CD14-positive monocyte (primary cell): ENCODE results near the gene ERC1. TPM values are rescaled to one million over a fixed set of nuclear protein-coding genes. Genes with fewer than 3 reads are reported as not detected.

Source experiments
- DNase-seq, 3 donors: peaks; one replicate each; pipeline ENCODE4 v3.0.0-alpha.2; 2011 to 2022
- H2AFZ ChIP-seq: 2 replicates; pipeline ENCODE4 v1.6.0; 2012; ENCODE audit warnings: mild to moderate bottlenecking, low read depth, low read length, inconsistent platforms; ENCODE audit not compliant: insufficient read depth, poor library complexity, severe bottlenecking
- H3K27ac ChIP-seq, 2 donors: 1 replicate in 1 of 2; 2 replicates in 1 of 2; pipeline ENCODE4 v1.5.1; 2012 to 2013; ENCODE audit warnings: low read length in 2 of 2, control low read depth in 1 of 2, inconsistent platforms in 1 of 2, low read depth in 1 of 2, mild to moderate bottlenecking in 1 of 2
- H3K27me3 ChIP-seq, 2 donors: one replicate each; pipeline versions ENCODE4 v1.6.0 to v1.6.1; 2011 to 2013; ENCODE audit warnings: low read length in 2 of 2; ENCODE audit not compliant: control insufficient read depth in 2 of 2, insufficient read depth in 2 of 2
- H3K36me3 ChIP-seq, 2 donors: replicated peaks in 1 of 2; 1 replicate in 1 of 2; 2 replicates in 1 of 2; pipeline versions ENCODE4 v1.5.1 to v1.6.1; 2012 to 2013; ENCODE audit warnings: low read length in 2 of 2, control low read depth in 1 of 2, inconsistent platforms in 1 of 2, mild to moderate bottlenecking in 1 of 2; ENCODE audit not compliant: insufficient read depth in 2 of 2, control insufficient read depth in 1 of 2
- H3K4me1 ChIP-seq, 2 donors: 1 replicate in 1 of 2; 2 replicates in 1 of 2; pipeline versions ENCODE4 v1.5.1 to v1.6.1; 2012 to 2013; ENCODE audit warnings: low read length in 2 of 2, control low read depth in 1 of 2, inconsistent platforms in 1 of 2, mild to moderate bottlenecking in 1 of 2, moderate library complexity in 1 of 2; ENCODE audit not compliant: insufficient read depth in 2 of 2, control insufficient read depth in 1 of 2
- H3K4me2 ChIP-seq: replicated peaks from 2 replicates; pipeline ENCODE3; 2012; ENCODE audit warnings: low read length, moderate library complexity, mild to moderate bottlenecking; ENCODE audit not compliant: poor library complexity, severe bottlenecking; ENCODE audit errors: extremely low read depth
- H3K4me3 ChIP-seq, 3 experiments: fragments of 200-600 bp in 1 of 3; sonication (generic) in 1 of 3; replicated peaks in 1 of 3; 1 replicate in 2 of 3; 2 replicates in 1 of 3; pipeline ENCODE4 v1.5.1; 2011 to 2013; ENCODE audit warnings: low read length in 3 of 3, mild to moderate bottlenecking in 3 of 3, control low read depth in 2 of 3, low read depth in 2 of 3, inconsistent platforms in 1 of 3, moderate library complexity in 1 of 3
- H3K79me2 ChIP-seq: 2 replicates; pipeline ENCODE4 v1.6.0; 2012; ENCODE audit warnings: mild to moderate bottlenecking, control low read depth, inconsistent platforms, low read length, moderate library complexity; ENCODE audit not compliant: insufficient read depth
- H3K9ac ChIP-seq: 2 replicates; pipeline ENCODE4 v1.6.0; 2017; ENCODE audit warnings: low read length, mild to moderate bottlenecking; ENCODE audit not compliant: insufficient read depth, poor library complexity, severe bottlenecking
- H3K9me3 ChIP-seq, 2 donors: replicated peaks in 1 of 2; 1 replicate in 1 of 2; 2 replicates in 1 of 2; pipeline versions ENCODE4 v1.5.1 to v1.6.1; 2012 to 2013; ENCODE audit warnings: low read length in 2 of 2, control low read depth in 1 of 2; ENCODE audit not compliant: control insufficient read depth in 1 of 2, insufficient read depth in 1 of 2
- H4K20me1 ChIP-seq: 2 replicates; pipeline ENCODE4 v1.6.0; 2012; ENCODE audit warnings: mild to moderate bottlenecking, low read length, control low read depth, moderate library complexity; ENCODE audit not compliant: insufficient read depth
- H3K27ac Mint-ChIP-seq, 7 donors: one replicate each; pipeline ENCODE4 v1.8.0; 2020; ENCODE audit warnings: mild to moderate bottlenecking in 7 of 7, mixed read lengths in 7 of 7, moderate library complexity in 6 of 7, inconsistent platforms in 2 of 7
- H3K27me3 Mint-ChIP-seq, 3 donors: one replicate each; pipeline ENCODE4 v1.8.0; 2021 to 2022; ENCODE audit warnings: low read depth in 3 of 3, mild to moderate bottlenecking in 3 of 3, mixed read lengths in 3 of 3, moderate library complexity in 3 of 3, inconsistent platforms in 1 of 3
- H3K36me3 Mint-ChIP-seq, 2 donors: one replicate each; pipeline ENCODE4 v1.8.0; 2020; ENCODE audit warnings: mixed read lengths in 2 of 2, inconsistent platforms in 1 of 2, mild to moderate bottlenecking in 1 of 2
- H3K4me1 Mint-ChIP-seq: one replicate; pipeline ENCODE4 v1.8.0; 2020; ENCODE audit warnings: mild to moderate bottlenecking, mixed read lengths
- H3K4me3 Mint-ChIP-seq, 2 donors: one replicate each; pipeline ENCODE4 v1.8.0; 2020; ENCODE audit warnings: mild to moderate bottlenecking in 2 of 2, mixed read lengths in 2 of 2, moderate library complexity in 1 of 2
- H3K9me3 Mint-ChIP-seq, 7 donors: one replicate each; pipeline ENCODE4 v1.8.0; 2020 to 2022; ENCODE audit warnings: mixed read lengths in 7 of 7, mild to moderate bottlenecking in 6 of 7, moderate library complexity in 6 of 7, inconsistent platforms in 2 of 7
- CTCF ChIP-seq: fragments of 200-600 bp; IDR thresholded peaks from one replicate; pipeline ENCODE4 v1.8.0; 2022; ENCODE audit warnings: antibody characterized with exemption, mild to moderate bottlenecking
- WGBS: methylation state at CpG from one replicate; pipeline ENCODE4 v1.1.5; 2013; ENCODE audit warnings: missing lambda C conversion rate; ENCODE audit not compliant: insufficient coverage; 5-methylcytosine and 5-hydroxymethylcytosine counted together
- intact Hi-C, 2 donors: fragments of 100-400 bp; cut with micrococcal nuclease; formaldehyde crosslinking; loops; one replicate each; pipeline versions ENCODE4 v1.15.0 to v1.15.1; 2023
- polyA plus RNA-seq, 3 donors: library from polyadenylated mRNA; depleted of rRNA in 1 of 3; unstranded in 2 of 3; stranded (reverse) in 1 of 3; fragments of 300-500 nt in 2 of 3; fragments of >200 nt in 1 of 3; fragmentation: Illumina TruSeq in 2 of 3; gene quantifications; 1 replicate in 2 of 3; 2 replicates in 1 of 3; pipeline ENCODE4 v1.2.3, GENCODE V29; 2012 to 2021

The ERC1 gene
- polyA plus RNA-seq, 3 donors, result 4.0 to 14.3 (median 5.1) TPM

DNA sequence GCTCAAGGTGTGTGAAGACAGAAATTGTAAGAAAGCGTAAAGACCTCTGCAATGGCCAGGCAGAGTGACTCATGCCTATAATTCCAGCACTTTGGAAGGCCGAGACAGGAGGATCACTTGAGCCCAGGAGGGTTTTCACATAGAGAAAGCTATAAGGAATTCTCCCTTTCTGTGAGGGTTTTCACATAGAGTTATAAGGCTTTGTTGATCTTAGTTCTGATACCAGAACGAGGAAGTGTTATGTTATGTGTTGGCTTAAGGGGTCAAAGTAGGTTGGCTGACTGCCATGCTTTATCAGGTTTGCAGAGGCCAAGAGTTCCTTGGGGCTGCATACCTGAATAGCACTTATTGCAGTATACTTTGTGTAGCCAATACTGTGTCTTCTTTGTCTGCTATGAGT lies 139.1 kb downstream of the ERC1 start:
- Histone ChIP-seq H3K4me2 (no peak overlapping the region), H4K20me1 (no peaks in the 10 kb centered on the region), H3K36me3 (peaks cover 2 to 6% of the 10 kb centered on the region in 2 donors), H3K4me1 (no peaks in the 10 kb centered on the region), H3K9me3 (no peaks in the 10 kb centered on the region), H2AFZ (no peak overlapping the region), H3K9ac (no peak overlapping the region), H3K4me3 (no peak overlapping the region), H3K27me3 (no peaks in the 10 kb centered on the region), H3K79me2 (no peaks in the 10 kb centered on the region), H3K27ac (no peak overlapping the region)
- Mint-ChIP-seq H3K36me3 (peaks cover 14 to 27% of the 10 kb centered on the region in 2 donors), H3K27me3 (no peaks in the 10 kb centered on the region), H3K4me3 (no peak overlapping the region), H3K27ac (no peak overlapping the region), H3K9me3 (no peaks in the 10 kb centered on the region), H3K4me1 (no peaks in the 10 kb centered on the region)
- intact Hi-C loops, result no loop called here
- WGBS, result 57% methylated on average over 2 of the region's 3 CpGs
- no peak for TF ChIP-seq CTCF
- DNase-seq, result no peak

- Histone ChIP-seq H4K20me1 (no peaks in the 10 kb centered on the region), H3K9me3 (no peaks in the 10 kb centered on the region), H3K9ac (no peak overlapping the region), H3K4me3 (no peak overlapping the region), H3K4me2 (no peak overlapping the region), H3K4me1 (no peaks in the 10 kb centered on the region), H2AFZ (no peak overlapping the region), H3K79me2 (no peaks in the 10 kb centered on the region), H3K27ac (no peak overlapping the region), H3K36me3 (peaks cover 2 to 10% of the 10 kb centered on the region in 2 donors), H3K27me3 (no peaks in the 10 kb centered on the region)
- no peak for TF ChIP-seq CTCF
- 100% methylated on average over 2 of the region's 4 CpGs for WGBS
- intact Hi-C loops, result no loop called here
- H3K9me3 Mint-ChIP-seq, result no peaks in the 10 kb centered on the region
- peaks cover 14 to 24% of the 10 kb centered on the region in 2 donors for H3K36me3 Mint-ChIP-seq
- no peak overlapping the region for H3K27ac Mint-ChIP-seq
- no peak overlapping the region for H3K4me3 Mint-ChIP-seq
- H3K27me3 Mint-ChIP-seq, result no peaks in the 10 kb centered on the region
- H3K4me1 Mint-ChIP-seq, result no peaks in the 10 kb centered on the region
- DNase-seq, result no peak
These were observed 139.5 kb downstream of the ERC1 start for GRCh38 chr12:1130571-1130970.
